ENCODE measurements around the gene PIAS1. TPM values are rescaled to one million over a fixed set of nuclear protein-coding genes. Genes with fewer than 3 reads are reported as not detected.
"Not testable (repeated sequence)": the region's sequence is repeated elsewhere in the genome, so short reads cannot be mapped to it uniquely, and the experiment has no call there.

Gene PIAS1
- total RNA-seq, 1 experiment from 2014 or later = 32.9 TPM

GRCh38 chr15:68201153-68201878 is 147.2 kb downstream of the PIAS1 start:
- TF ChIP-seq CTCF (IDR thresholded peaks at IDR 0.05; ENCODE audit: unreplicated experiment) = no peak
- Mint-ChIP-seq H3K4me3 (ENCODE audit: unreplicated experiment) (no peak overlapping the region), H3K4me1 (ENCODE audit: insufficient read depth, unreplicated experiment) (no peaks in the 10 kb centered on the region), H3K27me3 (ENCODE audit: insufficient read depth, unreplicated experiment) (no peaks in the 10 kb centered on the region), H3K36me3 (ENCODE audit: insufficient read depth, unreplicated experiment) (peaks cover 40% of the 10 kb centered on the region), H3K27ac (ENCODE audit: low read depth, unreplicated experiment) (no peak overlapping the region), H3K9me3 (ENCODE audit: unreplicated experiment) (no peaks in the 10 kb centered on the region)
- ChIA-PET CTCF (interaction anchor here (1.4 to 2.4 kb wide), 3 partner anchors 9 to 13 kb away, joined by 5 to 17 read pairs (median 6); no protein-coding TSS in a partner anchor), POLR2A (interaction anchor here (0.6 kb wide), 2 partner anchors 78 to 193 kb away, joined by 3 to 4 read pairs; no protein-coding TSS in a partner anchor)
- no TSS peak for BruUV-seq (replicated peaks)
- DNase-seq (ENCODE audit: unreplicated experiment) = no peak
- intact Hi-C loops (cut with micrococcal nuclease) = no loop called here

GRCh38 chr15:68201879-68202261 is 147.8 kb downstream of the PIAS1 start:
- TF ChIP-seq CTCF (IDR thresholded peaks at IDR 0.05; ENCODE audit: unreplicated experiment) = no peak
- Mint-ChIP-seq H3K4me3 (ENCODE audit: unreplicated experiment) (no peak overlapping the region), H3K27me3 (ENCODE audit: insufficient read depth, unreplicated experiment) (no peaks in the 10 kb centered on the region), H3K4me1 (ENCODE audit: insufficient read depth, unreplicated experiment) (no peaks in the 10 kb centered on the region), H3K27ac (ENCODE audit: low read depth, unreplicated experiment) (no peak overlapping the region), H3K36me3 (ENCODE audit: insufficient read depth, unreplicated experiment) (peaks cover 36% of the 10 kb centered on the region), H3K9me3 (ENCODE audit: unreplicated experiment) (no peaks in the 10 kb centered on the region)
- intact Hi-C loops (cut with micrococcal nuclease) = no loop called here
- CTCF ChIA-PET = interaction anchor here (1.4 to 2.4 kb wide), 3 partner anchors 9 to 13 kb away, joined by 5 to 17 read pairs (median 6); no protein-coding TSS in a partner anchor
- POLR2A ChIA-PET = interaction anchor here (0.6 kb wide), 3 partner anchors 78 to 285 kb away, joined by 3 to 4 read pairs (median 3); no protein-coding TSS in a partner anchor
- no TSS peak for BruUV-seq (replicated peaks)
- no peak for DNase-seq (ENCODE audit: unreplicated experiment)

- H3K4me1 Mint-ChIP-seq (ENCODE audit: insufficient read depth, unreplicated experiment); BruUV-seq (replicated peaks); intact Hi-C loops (cut with micrococcal nuclease); POLR2A ChIA-PET; H3K9me3 Mint-ChIP-seq (ENCODE audit: unreplicated experiment); DNase-seq (ENCODE audit: unreplicated experiment); H3K27ac Mint-ChIP-seq (ENCODE audit: low read depth, unreplicated experiment); H3K27me3 Mint-ChIP-seq (ENCODE audit: insufficient read depth, unreplicated experiment); H3K4me3 Mint-ChIP-seq (ENCODE audit: unreplicated experiment): not testable (repeated sequence)
- peaks cover 30% of the 10 kb centered on the region for H3K36me3 Mint-ChIP-seq (ENCODE audit: insufficient read depth, unreplicated experiment)
- CTCF ChIA-PET = interaction anchor here (1.5 kb wide), 1 partner anchor 12 kb away, joined by 6 read pairs; no protein-coding TSS in a partner anchor
Measured at GRCh38 chr15:68202994-68203393, 148.9 kb downstream of the PIAS1 start.

- no peak for TF ChIP-seq CTCF (IDR thresholded peaks at IDR 0.05; ENCODE audit: unreplicated experiment)
- H3K27ac Mint-ChIP-seq (ENCODE audit: low read depth, unreplicated experiment) = no peak overlapping the region
- H3K9me3 Mint-ChIP-seq (ENCODE audit: unreplicated experiment) = no peaks in the 10 kb centered on the region
- CTCF ChIA-PET = no interaction called here
- H3K36me3 Mint-ChIP-seq (ENCODE audit: insufficient read depth, unreplicated experiment) = peaks cover 25% of the 10 kb centered on the region
- no peaks in the 10 kb centered on the region for H3K27me3 Mint-ChIP-seq (ENCODE audit: insufficient read depth, unreplicated experiment)
- DNase-seq (ENCODE audit: unreplicated experiment) = no peak
- no peak overlapping the region for H3K4me3 Mint-ChIP-seq (ENCODE audit: unreplicated experiment)
- intact Hi-C loops (cut with micrococcal nuclease) = no loop called here
- no TSS peak for BruUV-seq (replicated peaks)
- POLR2A ChIA-PET = no interaction called here
- no peaks in the 10 kb centered on the region for H3K4me1 Mint-ChIP-seq (ENCODE audit: insufficient read depth, unreplicated experiment)
Measured at GRCh38 chr15:68203486-68203885, 149.4 kb downstream of the PIAS1 start.
